ENCODE data around the gene PACC1. TPM values are rescaled to one million over a fixed set of nuclear protein-coding genes. Genes with fewer than 3 reads are reported as not detected.
"Not testable (repeated sequence)": the region's sequence is repeated elsewhere in the genome, so short reads cannot be mapped to it uniquely, and the experiment has no call there.

PACC1 gene
- total and polyA plus RNA-seq, 10 of the 15 experiments (the other 5 are each of a cell fraction or from before 2014, with no cell fraction given) = 16.1 to 29.7 (median 19.3) TPM

GRCh38 chr1:212396638-212397037 is 18.0 kb downstream of the PACC1 start:
- SMC1A ChIA-PET (ENCODE audit: uncharacterized antibody, unreplicated experiment) = interaction anchor here (1.4 kb wide), 1 partner anchor 14 kb away, joined by 5 read pairs; no protein-coding TSS in a partner anchor
- ATAC-seq (no peak), DNase-seq (ENCODE audit: low read depth, low spot score) (no peak), FAIRE-seq (no peak)
- Histone ChIP-seq H3K27me3 (replicated peaks in 1 of 2; ENCODE audit: control insufficient read depth in 2 of 2, insufficient read depth in 2 of 2, low read length in 1 of 2) (no peaks in the 10 kb centered on the region), H3K9ac (ENCODE audit: control insufficient read depth, insufficient read depth, low read length) (no peak overlapping the region), H3K79me2 (ENCODE audit: control insufficient read depth, insufficient read depth, low read length) (no peaks in the 10 kb centered on the region), H3K9me3 (replicated peaks; ENCODE audit: control insufficient read depth, insufficient read depth, low read length) (peaks cover 9% of the 10 kb centered on the region), H3K27ac (ENCODE audit: control insufficient read depth, insufficient read depth) (no peak overlapping the region), H3K4me2 (ENCODE audit: control insufficient read depth, insufficient read depth) (no peak overlapping the region), H2AFZ (ENCODE audit: control insufficient read depth, low read depth, low read length) (no peak overlapping the region), H3K4me3 (no peak overlapping the region), H3K36me3 (ENCODE audit: control insufficient read depth in 2 of 2, insufficient read depth in 2 of 2, low read length in 1 of 2) (peaks cover 0 to 2% of the 10 kb centered on the region in 2 experiments; a peak in 1 of 4 replicates), H3K4me1 (ENCODE audit: control insufficient read depth, insufficient read depth, low read length) (no peaks in the 10 kb centered on the region), H4K20me1 (ENCODE audit: control insufficient read depth, insufficient read depth) (no peaks in the 10 kb centered on the region)
- CTCF ChIA-PET = interaction anchor here (0.5 to 0.9 kb wide), 2 partner anchors 9 to 59 kb away, joined by 3 to 4 read pairs; no protein-coding TSS in a partner anchor
- BruUV-seq (replicated peaks) = no TSS peak
- POLR2A ChIA-PET = no interaction called here
- RAD21 ChIA-PET (ENCODE audit: unreplicated experiment) = no interaction called here
- TF ChIP-seq ZBTB33 (IDR thresholded peaks at IDR 0.05) (no peak), CBX5 (IDR thresholded peaks at IDR 0.05; ENCODE audit: low read depth) (peak; percentile 97), ELK1 (IDR thresholded peaks at IDR 0.05; ENCODE audit: low read depth, low read length) (no peak), RELB (IDR thresholded peaks at IDR 0.05; ENCODE audit: low read depth) (0 out of 2 replicates have a peak, but pooled peaks have one; percentile 34), ZBED1 (IDR thresholded peaks at IDR 0.05; ENCODE audit: borderline replicate concordance) (no peak), NBN (IDR thresholded peaks at IDR 0.05) (no peak), NFIC (IDR thresholded peaks at IDR 0.05; ENCODE audit: low read depth, low read length) (no peak)
- WGBS (ENCODE audit: insufficient coverage, insufficient replicate concordance, low lambda C conversion rate, missing lambda C conversion rate) = 100% methylated on average over 3 of the region's 3 CpGs
- intact Hi-C loops (cut with micrococcal nuclease; ENCODE audit: unreplicated experiment) (no loop called here), in situ Hi-C loops (cut with MboI) (no loop called here)

GRCh38 chr1:212395678-212396437 is 18.8 kb downstream of the PACC1 start:
- FAIRE-seq; H2AFZ ChIP-seq (ENCODE audit: control insufficient read depth, low read depth, low read length); H3K27me3 ChIP-seq (replicated peaks in 1 of 2; ENCODE audit: control insufficient read depth in 2 of 2, insufficient read depth in 2 of 2, low read length in 1 of 2); H4K20me1 ChIP-seq (ENCODE audit: control insufficient read depth, insufficient read depth); H3K36me3 ChIP-seq (ENCODE audit: control insufficient read depth in 2 of 2, insufficient read depth in 2 of 2, low read length in 1 of 2); H3K79me2 ChIP-seq (ENCODE audit: control insufficient read depth, insufficient read depth, low read length); H3K4me1 ChIP-seq (ENCODE audit: control insufficient read depth, insufficient read depth, low read length); H3K4me3 ChIP-seq; H3K4me2 ChIP-seq (ENCODE audit: control insufficient read depth, insufficient read depth); H3K27ac ChIP-seq (ENCODE audit: control insufficient read depth, insufficient read depth); in situ Hi-C loops (cut with MboI); RAD21 ChIA-PET (ENCODE audit: unreplicated experiment); DNase-seq (ENCODE audit: low read depth, low spot score); ATAC-seq; intact Hi-C loops (cut with micrococcal nuclease; ENCODE audit: unreplicated experiment); H3K9ac ChIP-seq (ENCODE audit: control insufficient read depth, insufficient read depth, low read length); POLR2A ChIA-PET; H3K9me3 ChIP-seq (replicated peaks; ENCODE audit: control insufficient read depth, insufficient read depth, low read length); BruUV-seq (replicated peaks): not testable (repeated sequence)
- CTCF ChIA-PET = interaction anchor here (0.9 kb wide), 1 partner anchor 60 kb away, joined by 4 read pairs; no protein-coding TSS in a partner anchor
- SMC1A ChIA-PET (ENCODE audit: uncharacterized antibody, unreplicated experiment) = interaction anchor here (1.4 kb wide), 1 partner anchor 14 kb away, joined by 5 read pairs; no protein-coding TSS in a partner anchor
- 84% methylated on average over 5 of the region's 6 CpGs for WGBS (ENCODE audit: insufficient coverage, insufficient replicate concordance, low lambda C conversion rate, missing lambda C conversion rate)
